NCI-H446 treated with DMSO at 0.1 percent for 48 hours (cell line): ENCODE results near the gene ABCB11.
"Not testable (repeated sequence)": the region's sequence is repeated elsewhere in the genome, so short reads cannot be mapped to it uniquely, and the experiment has no call there.

Experiments
- DNase-seq: peaks from one replicate; lab custom pipeline; 2025; lab: John Stamatoyannopoulos, UW

ABCB11 gene

DNA sequence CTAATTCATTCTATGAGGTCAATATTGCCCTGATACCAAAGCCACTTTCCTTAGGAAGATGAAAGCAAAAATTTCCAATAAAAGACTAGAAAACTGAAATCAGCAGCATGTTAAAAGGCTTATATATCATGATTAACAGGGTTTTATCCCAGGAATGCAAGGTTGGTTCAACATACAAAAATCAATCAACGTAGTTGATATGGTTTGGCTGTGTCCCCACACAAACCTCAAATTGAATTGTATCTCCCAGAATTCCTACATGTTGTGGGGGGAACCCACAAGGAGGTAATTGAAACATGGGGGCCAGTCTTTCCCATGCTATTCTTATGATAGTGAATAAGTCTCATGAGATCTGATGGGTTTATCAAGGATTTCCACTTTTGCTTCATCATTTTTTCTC, 11.7 kb upstream of the ABCB11 start:
- DNase-seq = no peak

DNA sequence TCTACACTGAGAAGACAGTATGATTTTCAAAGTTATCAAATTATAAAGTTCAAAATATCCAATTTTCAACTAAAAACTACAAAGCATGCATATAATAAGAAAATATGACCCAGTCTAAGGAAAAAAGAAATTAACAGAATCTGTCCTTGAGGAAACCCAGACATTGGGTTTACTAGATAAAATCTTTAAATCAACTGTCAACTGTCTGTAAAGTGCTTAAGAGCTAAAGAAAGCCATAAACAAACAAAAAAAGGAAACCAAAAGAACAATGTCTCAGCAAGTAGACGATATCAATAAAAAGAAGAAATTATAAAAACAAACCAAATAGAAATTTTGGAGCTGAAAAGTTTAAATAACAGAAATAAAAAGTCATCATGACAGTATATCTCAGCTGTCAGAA, 10.5 kb upstream of the ABCB11 start:
- no peak for DNase-seq

- DNase-seq = no peak
These were observed 8.6 kb upstream of the ABCB11 start for GRCh38 chr2:169039702-169040101.

DNA sequence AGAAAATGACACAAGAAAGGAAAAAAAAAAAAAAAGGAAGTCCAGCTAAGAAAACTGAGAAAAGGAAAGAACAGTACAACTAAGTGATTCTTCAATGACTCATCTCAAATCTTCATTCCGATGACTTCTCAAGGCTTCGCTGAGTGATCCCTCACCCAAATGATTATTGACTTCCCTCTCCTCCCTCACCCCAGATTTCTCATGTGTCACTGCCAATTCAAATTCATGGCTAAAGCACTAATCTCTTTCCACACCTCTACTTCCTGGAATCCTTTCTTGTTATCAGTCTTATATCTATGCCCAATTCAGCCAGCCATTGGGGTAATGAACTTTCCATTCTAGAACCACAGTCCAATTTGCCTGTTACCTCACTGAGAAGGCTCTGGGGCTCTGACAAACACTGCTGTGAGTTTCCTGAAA, 7.2 kb upstream of the ABCB11 start:
- DNase-seq = no peak

- no peak for DNase-seq
These were observed 5.8 kb upstream of the ABCB11 start for GRCh38 chr2:169036736-169037440.

DNA sequence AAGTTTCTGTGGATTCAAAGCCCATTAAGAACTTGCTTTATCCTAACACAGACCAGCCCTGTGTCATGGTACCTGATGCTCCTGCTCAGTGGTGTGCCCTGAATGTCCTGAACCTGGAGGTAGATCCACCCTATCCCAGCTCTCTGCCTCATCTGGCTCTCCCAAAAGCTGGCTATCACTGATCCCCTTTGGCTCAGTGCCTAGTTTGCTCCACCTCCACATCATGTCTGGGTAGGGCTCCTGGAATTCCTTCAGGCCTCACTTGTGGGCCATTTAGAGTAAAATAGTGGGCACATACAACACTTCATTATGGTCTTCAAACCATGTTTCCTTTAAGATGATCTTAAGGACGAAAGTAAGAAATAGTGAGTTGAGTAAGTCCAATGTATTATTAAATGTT, 4.8 kb upstream of the ABCB11 start:
- DNase-seq = no peak

DNA sequence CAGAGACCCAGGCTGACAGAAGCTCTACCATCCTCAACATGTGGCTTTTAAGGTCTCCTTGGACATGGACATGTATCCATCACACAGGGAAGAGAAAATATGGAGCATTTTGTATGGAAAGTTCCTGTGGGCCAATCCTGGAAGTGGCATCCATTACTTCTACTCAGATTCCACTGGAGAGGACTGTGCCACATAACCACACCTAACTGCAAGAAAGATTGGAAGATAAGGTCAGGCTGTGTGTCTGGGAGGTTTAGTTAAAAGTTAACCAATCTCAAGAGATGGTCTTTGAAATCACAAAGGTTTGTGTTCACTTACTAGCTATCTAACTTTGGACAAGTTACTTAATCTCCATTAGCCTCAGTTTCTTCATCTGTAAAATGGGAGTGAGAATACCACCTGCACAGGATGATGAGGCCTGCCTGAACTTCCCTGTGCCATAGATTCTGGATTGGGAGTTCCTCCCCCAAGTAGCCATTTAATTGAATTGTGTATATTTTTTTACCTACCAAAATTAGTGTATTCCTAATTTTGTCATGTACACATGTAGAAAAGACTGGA, 3.9 kb upstream of the ABCB11 start:
- DNase-seq = no peak

GRCh38 chr2:169034256-169034655, 3.1 kb upstream of the ABCB11 start:
- no peak for DNase-seq

DNA sequence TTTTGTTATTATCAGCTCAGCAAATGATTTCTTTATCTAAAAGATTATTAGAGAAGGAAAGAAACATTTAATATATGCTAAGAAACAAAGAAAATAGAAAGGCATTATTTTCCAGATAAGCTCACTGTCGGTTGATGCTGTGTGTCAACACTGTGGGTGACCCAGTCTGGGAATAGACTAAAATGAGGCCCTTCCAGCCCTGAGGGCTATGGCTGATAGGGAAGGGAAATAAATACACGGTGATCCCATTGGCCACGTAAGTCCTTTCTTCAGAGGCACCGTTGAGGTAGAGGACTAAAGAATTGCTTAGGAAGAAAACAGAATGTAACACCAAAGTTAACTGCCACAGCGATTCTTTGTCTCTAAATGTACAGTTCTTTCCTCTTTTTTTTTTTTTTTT, 1.8 kb downstream of the ABCB11 start:
- DNase-seq = no peak

GRCh38 chr2:169027234-169027633, 3.9 kb downstream of the ABCB11 start:
- DNase-seq = no peak

- DNase-seq = no peak
These were observed 5.1 kb downstream of the ABCB11 start for GRCh38 chr2:169026056-169026455.

- DNase-seq = no peak
These were observed 8.0 kb downstream of the ABCB11 start for GRCh38 chr2:169023161-169023560.

DNA sequence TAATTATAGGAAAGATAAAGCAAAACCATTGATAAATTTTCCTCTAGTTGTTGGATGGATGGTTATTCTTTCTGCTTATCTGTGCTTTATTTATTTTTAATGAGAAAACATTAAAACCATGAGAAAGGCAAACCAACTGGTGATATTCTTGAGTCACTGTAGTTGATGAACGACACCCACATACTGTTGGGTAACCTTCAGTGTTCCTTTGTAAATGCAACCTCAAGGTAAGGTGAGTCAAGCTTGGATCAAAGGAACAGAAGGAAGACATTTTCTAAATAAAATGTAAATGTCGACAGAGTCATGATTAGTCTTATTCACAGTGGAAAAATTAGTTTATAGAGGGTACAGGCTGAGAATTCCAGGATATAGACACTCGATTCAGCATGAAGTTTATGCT, 12.7 kb downstream of the ABCB11 start:
- no peak for DNase-seq

GRCh38 chr2:169015943-169016342, 15.2 kb downstream of the ABCB11 start:
- no peak for DNase-seq

DNA sequence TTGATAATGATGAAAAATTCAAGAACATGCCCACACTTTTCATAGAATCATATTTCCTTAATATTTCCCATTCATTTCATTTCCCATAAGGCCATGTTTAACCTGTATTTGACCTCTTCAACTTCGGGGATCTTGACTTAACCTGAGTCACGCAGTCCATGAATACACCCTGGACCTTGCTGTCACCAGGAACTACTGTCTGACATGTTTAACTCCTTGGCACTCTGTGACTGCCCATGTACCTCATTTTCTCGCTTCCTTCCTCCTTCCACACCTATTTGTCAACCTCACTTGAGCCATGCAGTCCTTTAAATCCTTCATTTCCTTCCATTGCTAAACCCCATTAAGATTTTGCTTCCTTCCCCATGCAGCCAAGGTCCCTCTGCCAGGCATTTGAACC, 16.3 kb downstream of the ABCB11 start:
- no peak for DNase-seq

DNA sequence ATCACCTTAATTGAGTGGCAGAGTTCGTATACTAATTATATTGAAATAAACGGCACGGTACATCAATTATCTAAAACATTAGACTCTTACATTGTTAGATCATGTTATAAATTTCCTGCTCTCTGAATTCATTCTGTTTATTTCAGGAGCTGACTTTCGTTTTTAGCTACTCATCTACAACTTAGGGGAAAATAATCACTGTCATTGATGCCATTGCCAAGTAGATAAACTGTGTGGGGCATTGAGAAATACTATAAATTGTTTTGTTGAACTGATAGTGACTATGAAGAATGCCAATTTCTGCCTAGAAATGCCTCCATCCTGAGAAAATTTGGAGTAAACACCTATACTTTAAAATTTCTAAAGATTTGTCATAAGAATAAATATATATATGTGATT, 17.5 kb downstream of the ABCB11 start:
- DNase-seq = no peak

DNA sequence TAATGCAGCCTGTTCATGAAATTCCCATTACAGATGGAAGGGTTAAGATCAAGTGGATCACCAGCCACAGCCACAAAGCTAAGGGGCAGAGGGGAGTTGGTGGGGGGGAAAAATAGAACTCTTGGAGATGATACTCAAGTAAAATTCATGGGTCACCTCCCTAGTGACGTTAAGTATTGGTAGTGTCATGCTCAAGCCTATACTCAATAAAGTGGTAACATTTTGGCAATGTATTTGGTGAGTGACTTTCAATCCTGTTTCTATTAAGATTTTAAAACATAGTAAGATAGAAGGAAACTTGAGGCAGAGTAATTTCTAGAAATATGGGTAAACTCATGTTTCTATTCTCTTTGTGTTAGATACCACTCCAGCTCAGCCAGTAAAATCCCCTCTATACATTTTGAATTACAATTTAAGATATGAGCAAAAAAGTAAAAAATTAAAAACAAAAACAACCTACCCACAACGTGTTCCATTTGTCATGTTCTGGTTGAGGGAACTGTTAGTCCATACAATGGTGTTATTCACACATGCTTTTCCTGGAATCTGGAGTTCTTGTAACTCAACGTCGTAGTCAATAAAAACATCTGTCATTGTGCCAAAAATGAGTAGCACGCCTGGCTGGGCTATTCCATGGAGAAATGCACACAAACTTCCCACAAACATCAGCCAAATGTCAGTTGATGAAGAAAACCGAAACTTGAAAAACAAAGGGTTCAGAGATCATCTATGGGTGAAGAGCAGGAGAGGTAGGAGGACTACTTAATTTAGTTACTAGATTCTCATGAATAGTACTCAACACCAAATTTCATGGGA, 18.1 kb downstream of the ABCB11 start:
- DNase-seq = no peak

- not testable (repeated sequence) for DNase-seq
These were observed 18.8 kb downstream of the ABCB11 start for GRCh38 chr2:169012191-169012792.

DNA sequence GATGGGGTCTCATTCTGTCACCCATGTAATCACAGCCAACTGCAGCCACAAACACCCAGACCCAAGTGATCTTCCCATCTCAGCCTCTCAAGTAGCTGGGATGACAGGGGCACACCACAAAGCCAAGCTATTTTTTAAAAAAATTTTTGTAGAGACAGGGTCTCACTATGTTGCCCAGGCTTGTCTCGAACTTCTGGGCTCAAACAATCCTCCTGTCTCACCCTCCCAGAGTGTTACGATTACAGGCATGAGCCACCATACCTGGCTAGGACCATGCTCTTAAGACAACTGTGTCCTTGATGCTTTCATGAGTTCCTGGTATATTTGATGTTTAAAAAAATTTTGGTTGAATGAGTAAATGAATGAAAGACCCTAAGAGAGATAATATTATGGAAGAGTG, 19.4 kb downstream of the ABCB11 start:
- no peak for DNase-seq

GRCh38 chr2:169010633-169011460, 20.3 kb downstream of the ABCB11 start:
- no peak for DNase-seq

DNA sequence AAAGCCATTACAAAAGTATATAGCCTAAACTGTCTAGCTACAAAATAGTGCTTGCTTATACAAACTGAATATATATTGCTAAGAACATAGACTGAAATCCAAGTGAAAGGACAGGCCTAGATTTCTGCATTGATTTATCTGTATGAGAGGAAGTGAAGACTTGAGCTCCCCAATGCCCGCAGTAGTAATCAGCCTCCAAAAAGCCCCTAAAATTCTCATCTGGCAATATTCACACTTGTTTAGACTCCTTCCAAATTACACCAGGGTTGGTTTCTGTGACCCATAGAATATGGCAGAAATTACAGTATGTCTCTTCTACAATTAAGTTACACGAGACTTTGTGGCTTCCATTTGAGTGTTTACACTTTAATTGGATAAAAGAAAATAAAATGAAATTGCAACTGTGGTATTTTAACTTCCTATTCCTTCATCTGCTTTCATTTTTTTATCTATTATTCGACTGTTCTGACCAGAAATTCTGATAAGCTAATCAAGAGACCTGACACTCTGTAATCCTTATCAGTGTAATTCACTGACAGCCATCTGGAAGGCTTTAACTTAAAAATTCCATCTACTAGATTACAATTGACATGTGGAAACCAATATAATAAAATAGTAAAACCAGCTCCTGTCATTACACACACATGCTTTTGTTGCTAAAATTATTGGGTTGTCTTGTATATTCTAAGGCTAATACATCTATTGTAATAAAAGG, 21.1 kb downstream of the ABCB11 start:
- DNase-seq = no peak
